ENCODE data around the gene PRAC1.

Gene PRAC1

DNA sequence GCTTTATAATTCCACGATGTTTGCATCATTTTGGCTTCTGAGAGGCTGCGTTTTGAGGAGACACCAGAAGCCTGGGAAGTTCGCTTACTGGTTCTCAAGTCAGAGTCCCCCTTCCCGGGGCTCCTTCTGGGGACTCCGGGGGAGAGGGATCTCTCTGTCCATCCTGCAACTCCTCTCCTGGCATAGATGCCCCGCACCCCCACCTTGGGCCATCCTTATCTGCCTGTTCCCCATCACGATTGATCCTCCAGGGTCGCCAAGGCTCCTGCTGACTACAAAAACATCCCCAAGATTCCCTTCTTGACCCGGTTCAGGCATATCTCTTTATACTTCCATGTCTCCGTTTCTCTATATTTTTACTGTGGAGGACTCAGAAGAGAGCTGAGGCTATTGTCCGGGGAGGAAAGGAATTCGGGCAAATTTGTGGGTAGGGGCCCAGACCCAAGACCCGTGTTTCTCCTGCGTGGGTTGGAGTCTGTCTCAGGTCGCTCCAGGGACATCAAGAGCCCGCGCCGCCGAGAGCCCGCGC lies 24.7 kb upstream of the PRAC1 start:
- DNase-seq, result no peak

DNA sequence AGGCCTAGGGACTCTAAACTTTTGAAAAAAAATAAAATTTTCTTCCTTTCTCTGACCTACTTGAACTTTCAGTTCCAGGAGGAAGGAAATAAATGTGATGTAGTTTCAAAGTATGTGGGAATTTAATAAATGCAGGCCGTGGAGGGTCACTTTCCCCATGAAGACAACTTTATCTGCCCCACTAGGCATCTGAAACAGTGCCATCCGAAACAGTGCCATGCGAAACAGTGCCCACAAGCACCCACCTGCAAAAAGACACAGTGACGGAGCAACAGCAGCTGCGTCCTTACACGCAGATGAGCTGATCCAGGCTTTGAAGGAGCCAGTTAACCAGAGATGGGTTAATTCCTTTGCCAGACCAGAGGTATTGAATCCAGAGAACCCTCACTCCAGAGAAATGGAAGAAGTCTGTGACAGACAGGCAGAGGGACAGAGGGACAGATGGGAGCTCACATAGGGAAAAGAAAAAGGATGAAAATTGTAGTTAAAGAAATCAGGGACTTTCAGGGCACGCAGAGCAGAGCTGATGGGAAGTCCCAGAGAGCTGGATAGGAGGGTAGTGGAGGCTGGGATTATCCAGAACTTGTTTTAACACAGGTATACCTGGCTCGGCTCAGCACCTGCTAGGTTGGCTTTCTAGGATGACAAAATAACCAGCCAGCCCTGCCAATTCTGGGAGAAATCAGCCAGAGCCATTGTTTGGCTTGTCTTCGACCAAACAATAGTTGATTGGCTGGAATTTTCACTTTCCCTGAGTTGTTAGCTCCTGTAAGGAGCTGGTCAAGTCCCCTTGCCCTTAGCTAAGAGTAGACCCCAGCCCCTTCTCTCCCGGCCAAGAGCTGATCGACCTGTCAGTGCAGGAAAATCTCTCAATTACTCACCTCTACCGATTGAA lies 23.3 kb upstream of the PRAC1 start:
- no peak for DNase-seq

DNA sequence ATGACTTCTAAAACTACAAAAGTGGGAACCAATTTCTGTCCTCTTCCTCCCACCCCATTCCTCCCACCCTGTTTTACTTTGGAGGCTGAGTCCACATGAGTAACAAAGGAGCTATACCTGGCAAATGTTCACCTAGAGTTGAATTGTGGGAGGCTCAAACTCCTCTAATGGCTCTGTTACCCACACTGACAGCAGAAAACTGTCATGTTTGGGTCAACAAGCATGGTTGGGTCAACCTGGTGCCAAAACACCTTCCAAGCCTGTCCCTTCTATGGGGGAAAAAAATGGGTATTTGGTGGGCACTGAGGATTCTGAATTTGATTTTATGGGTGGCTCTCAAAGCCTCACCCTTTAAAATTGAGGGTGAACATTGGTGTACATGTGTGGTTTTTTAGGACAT lies 18.2 kb upstream of the PRAC1 start:
- DNase-seq, result no peak

DNA sequence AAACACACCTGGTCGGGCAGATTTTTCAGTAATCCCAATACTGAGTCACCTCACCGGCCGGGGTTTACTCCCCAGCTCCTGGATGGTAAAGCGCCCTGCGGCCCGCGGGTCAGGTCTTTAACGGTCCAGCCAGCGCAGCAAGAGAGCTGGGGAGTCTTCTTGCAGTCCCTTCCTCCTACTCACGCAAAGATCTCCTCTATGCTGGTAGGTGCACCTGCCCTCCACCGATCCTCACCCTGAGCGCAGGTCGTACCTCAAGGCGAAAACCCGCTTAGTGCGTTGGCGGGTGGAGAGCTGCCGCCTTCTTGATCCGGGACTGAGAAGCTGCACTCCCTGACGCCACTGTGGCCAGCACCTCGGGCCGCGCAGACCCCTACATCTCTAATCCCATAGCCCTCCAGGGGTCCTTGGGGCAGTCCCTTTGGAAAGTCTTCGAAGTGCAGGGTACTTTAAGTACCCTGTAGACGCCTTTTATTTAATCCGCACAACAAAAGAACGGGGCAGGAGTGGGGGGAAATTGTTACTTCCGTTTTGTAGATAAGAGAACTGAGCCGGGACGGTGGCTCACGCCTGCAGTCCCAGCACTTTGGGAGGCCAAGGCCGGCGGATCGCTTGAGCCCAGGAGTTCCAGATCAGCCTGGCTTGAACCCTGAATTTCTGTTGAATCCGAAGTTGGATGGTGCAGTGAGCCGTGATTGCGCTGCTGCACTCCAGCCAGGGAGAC lies 16.6 kb upstream of the PRAC1 start:
- no peak for DNase-seq

DNA sequence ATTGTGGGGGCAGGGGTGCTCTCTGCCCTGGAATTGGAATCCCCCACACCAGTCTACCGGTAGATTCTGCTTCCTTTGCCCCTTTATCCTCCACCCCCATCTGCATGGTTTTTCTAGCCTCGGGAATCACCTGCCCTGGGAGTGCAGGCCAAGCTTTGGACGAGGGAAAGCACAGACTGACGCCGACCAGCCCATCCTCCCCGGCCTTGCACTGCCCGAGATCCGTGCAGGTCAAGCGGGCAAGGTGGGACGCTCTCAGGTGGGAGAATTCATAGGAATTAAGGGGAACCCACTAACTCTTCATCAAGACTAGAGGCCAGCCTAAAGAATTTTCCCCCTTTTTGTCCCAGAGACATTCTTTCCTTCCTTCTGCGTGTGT lies 16.1 kb upstream of the PRAC1 start:
- DNase-seq, result no peak

DNA sequence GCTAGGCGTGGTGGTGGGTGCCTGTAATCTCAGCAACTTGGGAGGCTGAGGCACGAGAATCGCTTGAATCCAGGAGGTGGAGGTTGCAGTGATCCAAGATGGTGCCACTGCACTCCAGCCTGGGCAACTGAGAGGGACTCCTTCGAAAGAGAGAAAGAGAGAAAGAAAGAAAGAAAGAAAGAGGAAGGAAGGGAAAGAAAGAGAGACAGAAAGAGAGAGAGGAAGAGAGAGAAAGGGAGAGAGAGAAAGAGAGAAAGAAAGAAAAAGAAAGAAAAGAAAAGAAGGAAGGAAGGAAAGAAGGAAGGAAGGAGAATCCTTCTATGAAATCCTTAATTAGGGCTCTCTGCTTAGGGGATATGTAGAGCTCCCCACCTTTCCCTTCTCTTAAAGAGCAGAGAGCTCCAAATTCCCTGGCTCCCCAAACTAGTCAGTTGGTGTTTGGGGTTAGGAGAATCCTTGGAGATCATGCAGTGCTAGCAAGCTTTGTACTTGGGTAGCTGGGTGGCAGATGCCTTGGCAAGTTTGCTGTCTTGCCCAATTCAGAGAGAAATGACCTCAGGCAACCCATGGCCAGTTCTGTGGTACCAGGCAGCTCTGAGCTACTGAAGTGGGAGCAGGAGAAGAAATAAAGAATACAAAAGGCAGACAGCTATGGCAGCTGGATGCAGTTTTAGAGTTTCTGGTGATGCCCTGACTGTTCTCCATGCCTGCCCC lies 15.2 kb upstream of the PRAC1 start:
- DNase-seq, result no peak

DNA sequence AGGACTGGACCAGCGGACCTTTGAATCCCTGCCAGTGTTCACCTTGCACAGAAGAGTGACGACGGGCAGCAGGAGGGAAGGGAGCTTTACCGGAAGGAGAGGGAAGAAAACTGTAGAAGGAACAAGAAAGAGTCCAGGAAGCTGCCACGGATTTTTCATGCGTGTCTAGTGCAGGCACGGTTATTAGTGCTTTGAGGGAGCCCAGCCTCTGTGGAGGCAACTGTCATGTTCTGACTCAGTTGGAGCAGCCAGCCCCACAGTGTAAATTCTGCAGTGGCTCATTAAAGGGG lies 12.7 kb upstream of the PRAC1 start:
- DNase-seq, result no peak

DNA sequence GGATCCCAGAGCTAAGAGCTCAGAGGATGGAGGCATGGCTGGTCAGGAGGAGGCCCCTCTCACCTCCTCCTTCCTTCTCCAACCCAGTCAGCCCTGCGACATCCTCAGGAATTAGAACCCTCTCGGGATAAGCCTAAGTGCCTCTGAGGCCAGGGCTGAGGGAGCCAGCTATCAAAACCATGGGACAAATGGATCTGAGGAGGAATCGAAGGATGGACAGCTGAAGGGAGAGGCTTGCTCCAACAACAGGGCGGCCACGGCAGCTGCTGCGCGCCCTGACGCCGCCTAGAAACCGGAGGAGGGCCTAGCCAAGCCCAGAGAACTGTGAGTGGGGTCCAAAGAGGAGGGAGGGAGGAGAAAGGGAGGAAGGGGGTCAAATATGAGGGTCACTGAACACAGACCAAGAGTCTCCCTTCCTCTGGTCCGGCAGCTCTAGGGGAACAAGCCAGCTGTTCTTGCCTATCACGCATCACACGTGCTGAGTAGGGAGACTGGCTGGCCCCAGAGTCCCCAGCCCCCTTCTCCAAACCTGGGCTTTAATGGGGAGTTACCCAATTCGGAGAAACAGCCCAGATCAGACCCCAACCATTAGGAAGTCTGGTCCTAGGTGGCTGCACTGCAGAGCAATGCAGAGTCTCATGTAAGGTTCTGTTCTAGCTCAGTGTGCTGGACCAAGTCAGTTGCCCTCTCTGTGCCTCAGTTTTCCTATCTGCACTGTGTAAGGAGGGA lies 12.2 kb upstream of the PRAC1 start:
- no peak for DNase-seq

DNA sequence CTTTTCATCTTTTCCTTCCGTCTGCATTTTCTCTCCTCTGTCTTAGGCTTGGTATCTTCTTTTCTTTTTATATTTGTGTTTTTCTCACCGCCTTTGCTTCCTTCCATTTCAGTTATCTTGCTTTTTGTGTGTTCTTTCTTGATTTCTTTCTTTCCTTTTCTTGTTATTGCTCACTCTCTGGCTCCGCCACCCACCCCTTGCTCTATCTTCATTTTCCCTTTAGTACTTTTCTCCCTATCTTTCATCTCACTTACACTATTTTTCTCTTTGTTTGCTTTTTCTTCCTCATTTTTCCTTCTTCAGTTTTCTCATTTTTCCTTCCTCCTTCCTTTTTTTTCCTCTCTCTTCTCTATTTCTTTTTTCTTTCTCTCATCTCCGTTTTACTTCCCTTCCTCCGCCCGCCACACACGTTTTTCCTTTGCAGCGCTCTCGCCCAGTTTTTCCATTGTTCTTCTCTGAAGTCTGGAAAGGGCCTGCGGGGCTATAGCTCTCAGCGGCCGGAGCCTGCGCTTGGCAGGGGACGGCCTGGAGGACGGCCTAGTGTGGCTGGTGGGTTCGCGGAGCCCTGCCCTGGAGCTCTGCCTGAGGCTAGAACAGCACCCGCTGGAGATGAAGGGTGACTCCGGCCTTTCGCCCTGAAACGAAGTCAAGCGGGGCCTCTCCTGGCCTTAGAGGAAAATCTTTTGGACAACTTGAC lies 11.5 kb upstream of the PRAC1 start:
- DNase-seq, result no peak

DNA sequence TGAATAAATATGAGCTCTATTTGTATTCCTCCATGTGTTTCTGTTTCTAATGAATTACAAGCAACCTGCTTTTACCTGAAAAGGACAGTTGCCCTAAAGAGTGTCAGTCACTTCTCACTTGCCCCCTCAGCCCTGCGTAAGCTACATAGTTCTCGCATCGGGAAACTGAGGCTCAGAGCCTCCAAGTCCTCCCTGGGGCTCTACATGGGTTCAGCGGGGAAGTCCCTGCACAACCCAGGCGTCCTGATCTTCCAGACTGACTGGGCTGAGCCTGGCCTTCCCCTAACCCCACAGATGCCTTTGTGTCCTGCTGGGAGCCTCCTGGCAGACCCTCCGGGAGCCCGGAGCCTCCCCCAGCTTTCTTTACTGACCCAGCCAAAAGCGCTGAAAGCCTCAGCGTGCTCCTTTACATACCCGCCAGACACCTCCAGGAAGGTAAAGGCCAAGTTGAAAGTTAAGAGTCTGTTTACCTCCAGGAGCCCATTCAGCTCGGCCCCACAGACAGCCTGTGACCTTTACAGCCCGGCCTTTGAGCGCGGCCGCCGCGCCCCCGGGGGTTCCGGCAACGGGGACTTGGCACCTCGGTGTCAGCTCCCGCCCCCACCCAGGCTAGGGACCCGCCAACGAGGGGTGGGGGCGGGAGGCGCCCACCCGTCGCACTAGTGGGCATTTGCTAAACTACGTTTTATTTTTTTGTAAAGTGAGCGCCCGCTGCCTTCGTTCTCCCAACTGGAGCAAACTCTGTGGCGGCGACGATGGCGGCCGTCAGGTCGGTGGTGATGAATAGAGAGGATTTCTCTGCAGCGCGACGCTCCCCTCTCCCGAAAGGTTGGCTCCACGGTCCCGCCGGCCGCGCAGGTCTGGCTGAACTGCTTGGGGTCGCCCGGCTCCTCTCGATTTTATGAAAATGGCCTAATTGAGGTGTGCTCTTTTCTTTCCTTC lies 10.6 kb upstream of the PRAC1 start:
- no peak for DNase-seq

DNA sequence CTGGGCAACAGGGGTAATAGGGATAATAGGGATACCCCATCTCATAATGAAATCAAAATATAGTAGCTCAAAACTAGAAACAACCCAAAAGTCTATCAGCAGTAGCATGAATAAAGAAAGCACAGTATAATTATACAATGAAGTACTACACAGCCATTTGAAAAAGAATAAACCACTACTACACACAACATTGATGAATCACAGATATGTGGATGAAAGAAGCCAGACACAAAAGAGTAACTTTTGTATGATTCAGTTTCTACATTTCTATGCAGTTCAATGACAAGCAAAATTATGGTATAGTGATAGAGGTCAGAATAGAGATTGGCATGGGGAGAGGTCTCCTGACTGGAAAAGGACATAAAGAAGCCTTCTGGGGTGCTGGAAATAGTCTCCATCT lies 9.0 kb upstream of the PRAC1 start:
- no peak for DNase-seq

DNA sequence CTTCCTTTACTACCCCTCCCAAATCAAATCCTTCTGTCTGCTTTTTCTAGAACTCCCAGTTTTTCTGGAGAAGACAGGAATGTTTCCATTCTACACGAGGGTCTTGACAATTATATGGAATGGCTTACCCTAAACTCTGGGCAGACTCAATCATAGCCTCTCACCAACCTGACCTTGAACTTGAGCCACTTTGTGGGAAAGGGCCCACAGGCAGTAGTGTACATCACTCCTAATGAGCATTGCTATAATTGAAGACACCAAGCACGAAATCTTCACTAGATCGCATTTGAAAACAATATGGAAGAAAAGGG lies 7.9 kb upstream of the PRAC1 start:
- no peak for DNase-seq

DNA sequence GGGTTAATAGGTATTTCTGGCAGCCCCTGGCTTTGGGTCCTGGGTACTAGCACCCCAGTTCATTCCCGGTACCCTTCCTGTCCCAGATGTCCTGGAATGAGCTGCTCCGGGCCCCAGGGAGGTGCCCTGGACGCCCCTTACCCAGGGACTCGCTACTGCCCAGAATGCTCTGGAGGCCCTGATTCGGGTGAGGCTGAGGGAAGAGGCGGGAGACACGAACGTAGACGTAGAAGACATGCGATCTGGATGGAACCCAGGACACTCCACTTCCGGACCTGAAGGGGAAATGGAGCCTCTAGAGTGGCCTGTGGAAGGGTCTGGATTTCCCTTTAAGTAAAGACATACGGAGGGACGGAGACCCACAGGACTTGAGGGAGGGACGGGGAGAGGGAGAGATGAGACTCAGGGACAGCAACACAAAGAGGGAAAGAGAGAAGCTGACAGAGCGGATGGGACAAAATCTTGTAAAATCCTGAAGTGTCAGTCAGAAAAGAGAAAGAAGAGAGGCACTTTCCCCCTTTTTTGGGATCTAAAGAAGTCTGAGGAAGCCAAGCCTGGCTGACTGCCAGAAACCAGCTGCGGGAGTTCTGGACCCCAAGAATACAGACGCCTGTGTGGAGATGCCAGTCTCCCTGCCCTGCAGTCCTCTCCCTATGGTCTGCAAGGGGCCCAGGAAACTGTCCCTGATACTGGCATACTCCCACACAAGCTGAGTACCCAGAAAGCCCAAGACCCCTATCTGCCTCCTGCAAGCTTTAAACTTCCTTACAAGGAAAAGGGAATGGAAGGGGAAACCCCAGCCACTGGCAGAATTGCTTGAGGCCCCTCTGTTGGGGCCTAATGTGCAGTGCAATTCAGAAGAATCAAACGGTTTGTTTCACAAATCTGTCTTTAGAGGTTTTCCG lies 7.3 kb upstream of the PRAC1 start:
- no peak for DNase-seq

DNA sequence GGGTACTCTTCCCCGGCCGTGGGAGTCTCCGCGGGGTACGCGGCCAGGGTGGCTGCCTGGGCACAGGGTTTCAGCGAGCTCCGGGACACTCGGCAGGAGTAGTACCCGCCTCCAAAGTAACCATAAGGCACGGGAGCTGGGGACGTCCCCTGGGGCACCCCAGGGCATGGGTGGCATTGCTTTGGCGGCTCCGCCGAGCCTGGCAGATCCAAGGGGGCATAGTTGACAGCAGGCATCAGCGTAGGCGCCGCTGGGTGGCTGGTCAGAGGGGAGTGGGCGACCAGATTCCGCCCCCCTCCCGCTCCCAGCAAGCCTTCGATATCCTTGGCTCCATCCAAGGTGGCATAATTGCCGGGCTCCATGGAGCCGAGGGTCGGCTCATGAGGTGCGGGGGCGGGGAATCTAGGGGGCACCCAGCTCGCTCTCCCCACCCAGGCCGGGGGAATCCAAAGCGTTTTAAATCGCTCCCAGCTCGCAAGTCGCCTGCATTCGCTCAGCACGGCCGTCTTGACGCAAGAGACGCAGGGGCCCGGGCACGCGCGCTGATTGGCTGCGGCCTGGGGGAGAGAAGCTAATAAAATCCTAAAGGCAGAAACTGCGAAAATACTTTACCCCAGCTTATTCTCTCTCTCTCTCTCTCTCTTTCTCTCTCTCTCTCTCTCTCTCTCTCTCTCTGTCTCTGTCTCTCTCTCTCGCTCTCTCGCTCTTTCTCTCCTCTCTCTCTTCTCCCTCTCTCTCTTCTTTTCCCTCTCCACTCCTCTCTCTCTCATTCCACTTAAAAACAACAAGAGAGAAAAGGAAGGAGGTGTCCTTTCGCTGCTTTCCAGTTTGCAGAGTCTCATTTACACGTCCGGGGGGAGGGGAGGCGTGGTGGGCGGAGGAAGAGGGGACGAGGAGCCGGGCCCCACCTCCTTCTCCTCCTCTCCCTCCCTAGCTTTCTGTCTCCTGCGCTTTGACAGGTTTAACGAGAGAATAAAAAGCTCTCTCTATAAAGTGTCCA lies 6.2 kb upstream of the PRAC1 start, which contains the start of gene HOXB13:
HOXB13 (minus strand) TSS at position 519 of the 1,000 bp plus-strand sequence; CDS start at position 362, 157 bp downstream.
- DNase-seq, result peak; percentile 20 to 51

DNA sequence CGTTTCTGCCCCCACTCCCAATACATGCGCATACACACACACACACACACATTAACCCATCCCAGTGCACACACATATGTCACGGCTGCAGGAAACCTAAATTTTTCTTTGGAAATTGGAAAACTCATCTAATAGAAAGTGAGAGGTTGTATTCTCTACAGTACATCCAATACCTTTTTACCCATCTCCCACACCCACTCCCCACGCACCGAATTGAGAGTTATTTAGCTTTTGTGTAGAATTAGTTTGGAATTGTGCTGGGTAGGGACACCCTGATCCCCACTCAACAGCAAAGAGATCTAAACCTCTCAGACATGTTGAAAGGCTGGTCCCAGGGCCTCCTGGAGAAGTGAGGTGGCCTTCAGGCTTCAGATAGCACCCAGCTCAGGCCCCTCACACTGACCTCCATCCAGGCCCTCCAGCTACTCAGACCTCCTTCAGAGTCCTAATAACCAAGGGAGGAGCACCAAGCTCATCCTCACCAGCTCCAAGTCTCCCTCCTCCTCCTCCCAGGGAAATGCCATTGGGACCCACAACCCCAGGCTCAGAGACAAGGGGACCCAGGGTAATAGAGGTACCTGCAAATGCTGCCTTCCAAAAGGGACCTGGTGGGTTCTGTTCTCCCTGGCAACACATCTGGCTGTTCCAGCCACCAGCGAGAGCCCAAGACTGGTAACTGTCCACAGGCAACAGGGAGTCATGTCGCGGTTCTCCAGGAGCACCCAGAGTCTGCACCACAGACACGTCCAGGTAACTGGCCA lies 5.3 kb upstream of the PRAC1 start:
- no peak for DNase-seq

DNA sequence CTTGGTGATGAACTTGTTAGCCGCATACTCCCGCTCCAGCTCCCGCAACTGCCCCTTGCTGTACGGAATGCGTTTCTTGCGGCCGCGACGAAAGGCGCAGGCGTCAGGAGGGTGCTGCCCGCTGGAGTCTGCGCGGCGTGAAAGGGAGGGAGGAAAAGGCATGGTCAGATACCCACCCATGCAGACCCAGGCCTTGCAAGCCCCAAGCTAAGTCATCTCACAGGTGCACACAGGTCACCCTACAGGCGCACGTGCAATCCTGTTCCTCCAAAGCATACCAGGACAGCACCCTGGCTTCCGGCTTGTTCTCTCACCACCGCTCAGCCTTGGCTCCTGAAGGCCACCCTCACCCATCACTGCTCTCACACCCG lies 4.6 kb upstream of the PRAC1 start:
- no peak for DNase-seq

DNA sequence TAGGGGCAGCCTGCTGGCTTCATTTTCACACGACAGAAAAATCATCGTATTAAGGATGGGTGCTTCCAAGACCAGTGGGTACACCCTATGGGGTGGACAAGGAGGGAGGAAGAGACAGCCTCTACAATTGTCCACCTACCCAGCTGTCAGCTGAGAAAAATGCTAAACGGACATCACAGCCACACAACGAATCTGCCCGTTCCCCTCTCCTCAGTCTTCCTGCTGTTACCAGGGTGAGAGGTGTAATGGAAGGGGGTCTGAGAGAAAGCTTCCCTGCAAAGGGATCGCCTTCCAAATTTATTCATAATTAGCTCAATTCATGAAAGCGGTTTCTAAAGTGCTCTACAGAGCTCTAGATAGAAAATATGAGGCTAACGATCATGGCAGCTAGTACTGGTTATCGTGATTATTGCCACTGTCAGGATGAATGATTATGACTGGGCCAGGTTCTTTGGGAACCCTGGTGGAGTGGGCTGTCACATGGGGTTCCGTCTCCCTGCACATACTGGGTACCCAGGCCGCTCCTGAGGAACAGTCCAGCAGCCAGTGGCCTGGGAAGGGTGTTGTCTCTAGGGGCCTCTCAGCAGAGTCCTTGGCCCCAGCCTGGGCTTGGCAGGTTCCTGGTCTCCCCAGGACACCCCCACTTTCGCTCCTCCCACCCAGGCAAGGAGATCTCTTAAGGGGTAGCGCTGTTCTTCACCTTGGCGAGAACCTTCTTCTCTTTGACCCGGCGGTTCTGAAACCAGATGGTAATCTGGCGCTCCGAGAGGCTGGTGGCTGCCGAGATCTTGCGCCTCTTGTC lies 4.0 kb upstream of the PRAC1 start:
- no peak for DNase-seq
